GM12874 (cell line): ENCODE results near the gene SSUH2.

Experiments
- CTCF ChIP-seq: IDR thresholded peaks from 2 replicates; pipeline ENCODE4 v1.5.1; 2011; ENCODE audit warnings: low read depth, mild to moderate bottlenecking, control low read depth, low read length, moderate library complexity; ENCODE audit not compliant: insufficient read depth

SSUH2 gene

GRCh38 chr3:8645712-8646111 lies 1.1 kb upstream of the SSUH2 start:
- TF ChIP-seq CTCF, result no peak

- TF ChIP-seq CTCF, result no peak
Measured at GRCh38 chr3:8643693-8644365, 769 bp downstream of the SSUH2 start.

GRCh38 chr3:8642001-8642400 lies 2.6 kb downstream of the SSUH2 start:
- TF ChIP-seq CTCF, result no peak

GRCh38 chr3:8641472-8641871 lies 3.1 kb downstream of the SSUH2 start:
- no peak for TF ChIP-seq CTCF

GRCh38 chr3:8640223-8640622 lies 4.4 kb downstream of the SSUH2 start:
- no peak for TF ChIP-seq CTCF

- TF ChIP-seq CTCF, result no peak
Measured at GRCh38 chr3:8639659-8640000, 5.0 kb downstream of the SSUH2 start.

- TF ChIP-seq CTCF, result no peak
Measured at GRCh38 chr3:8638994-8639658, 5.5 kb downstream of the SSUH2 start.
